ENCODE results near the gene ARHGAP20. TPM values are rescaled to one million over a fixed set of nuclear protein-coding genes. Genes with fewer than 3 reads are reported as not detected.

The ARHGAP20 gene
- total and polyA plus RNA-seq, 2 donors (not counting 1 experiment from before 2014, with no cell fraction given) = 9.4 to 18.1 TPM

- H3K4me3 ChIP-seq (replicated peaks in 1 of 4; ENCODE audit: control extremely low read depth in 1 of 4, insufficient read depth in 1 of 4, low read depth in 3 of 4, low read length in 4 of 4) = no peak overlapping the region
- H3K9ac ChIP-seq (ENCODE audit: insufficient read depth, low read length) = no peak overlapping the region
- DNase-seq (ENCODE audit: low read depth in 2 of 2) = no peak
- no peaks in the 10 kb centered on the region for H3K79me2 ChIP-seq (ENCODE audit: control insufficient read depth, insufficient read depth, low read length)
- no peaks in the 10 kb centered on the region for H3K4me1 ChIP-seq (ENCODE audit: control insufficient read depth, extremely low read depth, insufficient read depth, low read length)
- H4K20me1 ChIP-seq (ENCODE audit: control insufficient read depth, extremely low read depth, insufficient read depth, low read length) = no peaks in the 10 kb centered on the region
- no peak for TF ChIP-seq CTCF (conservative IDR thresholded peaks at IDR 0.05 in 1 of 2, IDR thresholded peaks at IDR 0.05 in 1 of 2; ENCODE audit: low read depth in 1 of 2, low read length in 2 of 2)
- no peak for TF ChIP-seq EZH2 (IDR thresholded peaks at IDR 0.05; ENCODE audit: low read length, missing control alignments)
- no peak overlapping the region for H3K4me2 ChIP-seq (ENCODE audit: extremely low read depth, insufficient read depth, low read length)
- no peaks in the 10 kb centered on the region for H3K9me3 ChIP-seq (ENCODE audit: control insufficient read depth, insufficient read depth, low read depth, low read length)
- H2AFZ ChIP-seq (ENCODE audit: low read length) = no peak overlapping the region
- H3K27ac ChIP-seq (ENCODE audit: insufficient read depth, low read length) = no peak overlapping the region
- no peaks in the 10 kb centered on the region for H3K27me3 ChIP-seq (ENCODE audit: control insufficient read depth, insufficient read depth, low read length)
- no peaks in the 10 kb centered on the region for H3K36me3 ChIP-seq (ENCODE audit: control insufficient read depth, insufficient read depth, low read length)
Observed at GRCh38 chr11:110747531-110747930, 35.3 kb upstream of the ARHGAP20 start.

GRCh38 chr11:110738641-110739040, 26.4 kb upstream of the ARHGAP20 start:
- H3K79me2 ChIP-seq (ENCODE audit: control insufficient read depth, insufficient read depth, low read length) = no peaks in the 10 kb centered on the region
- H3K9ac ChIP-seq (ENCODE audit: insufficient read depth, low read length) = no peak overlapping the region
- no peaks in the 10 kb centered on the region for H4K20me1 ChIP-seq (ENCODE audit: control insufficient read depth, extremely low read depth, insufficient read depth, low read length)
- no peaks in the 10 kb centered on the region for H3K36me3 ChIP-seq (ENCODE audit: control insufficient read depth, insufficient read depth, low read length)
- H3K4me2 ChIP-seq (ENCODE audit: extremely low read depth, insufficient read depth, low read length) = no peak overlapping the region
- H3K4me3 ChIP-seq (replicated peaks in 1 of 4; ENCODE audit: control extremely low read depth in 1 of 4, insufficient read depth in 1 of 4, low read depth in 3 of 4, low read length in 4 of 4) = no peak overlapping the region
- no peak overlapping the region for H3K27ac ChIP-seq (ENCODE audit: insufficient read depth, low read length)
- no peaks in the 10 kb centered on the region for H3K4me1 ChIP-seq (ENCODE audit: control insufficient read depth, extremely low read depth, insufficient read depth, low read length)
- no peak for TF ChIP-seq CTCF (conservative IDR thresholded peaks at IDR 0.05 in 1 of 2, IDR thresholded peaks at IDR 0.05 in 1 of 2; ENCODE audit: low read depth in 1 of 2, low read length in 2 of 2)
- no peak for TF ChIP-seq EZH2 (IDR thresholded peaks at IDR 0.05; ENCODE audit: low read length, missing control alignments)
- no peaks in the 10 kb centered on the region for H3K27me3 ChIP-seq (ENCODE audit: control insufficient read depth, insufficient read depth, low read length)
- DNase-seq (ENCODE audit: low read depth in 2 of 2) = no peak
- no peaks in the 10 kb centered on the region for H3K9me3 ChIP-seq (ENCODE audit: control insufficient read depth, insufficient read depth, low read depth, low read length)
- H2AFZ ChIP-seq (ENCODE audit: low read length) = no peak overlapping the region

- Histone ChIP-seq H3K9me3 (ENCODE audit: control insufficient read depth, insufficient read depth, low read depth, low read length) (no peaks in the 10 kb centered on the region), H3K4me1 (ENCODE audit: control insufficient read depth, extremely low read depth, insufficient read depth, low read length) (no peaks in the 10 kb centered on the region), H3K79me2 (ENCODE audit: control insufficient read depth, insufficient read depth, low read length) (no peaks in the 10 kb centered on the region), H3K9ac (ENCODE audit: insufficient read depth, low read length) (no peak overlapping the region), H3K27me3 (ENCODE audit: control insufficient read depth, insufficient read depth, low read length) (no peaks in the 10 kb centered on the region), H3K27ac (ENCODE audit: insufficient read depth, low read length) (no peak overlapping the region), H3K4me3 (replicated peaks in 1 of 4; ENCODE audit: control extremely low read depth in 1 of 4, insufficient read depth in 1 of 4, low read depth in 3 of 4, low read length in 4 of 4) (no peak overlapping the region), H2AFZ (ENCODE audit: low read length) (no peak overlapping the region), H4K20me1 (ENCODE audit: control insufficient read depth, extremely low read depth, insufficient read depth, low read length) (no peaks in the 10 kb centered on the region), H3K4me2 (ENCODE audit: extremely low read depth, insufficient read depth, low read length) (no peak overlapping the region), H3K36me3 (ENCODE audit: control insufficient read depth, insufficient read depth, low read length) (no peaks in the 10 kb centered on the region)
- DNase-seq (ENCODE audit: low read depth in 2 of 2) = no peak
- TF ChIP-seq EZH2 (IDR thresholded peaks at IDR 0.05; ENCODE audit: low read length, missing control alignments) = no peak
- TF ChIP-seq CTCF (conservative IDR thresholded peaks at IDR 0.05 in 1 of 2, IDR thresholded peaks at IDR 0.05 in 1 of 2; ENCODE audit: low read depth in 1 of 2, low read length in 2 of 2) = no peak
Observed at GRCh38 chr11:110737593-110737992, 25.4 kb upstream of the ARHGAP20 start.

Data from fibroblast of lung (primary cell).